NCI-H69 (cell line): ENCODE results near the gene XBP1.
"Not testable (repeated sequence)": the region's sequence is repeated elsewhere in the genome, so short reads cannot be mapped to it uniquely, and the experiment has no call there.

Experiments
- DNase-seq: peaks from one replicate; lab custom pipeline; 2025; lab: John Stamatoyannopoulos, UW

The XBP1 gene

GRCh38 chr22:28817919-28818859 lies 17.8 kb upstream of the XBP1 start:
- DNase-seq: peak; percentile 57

- no peak for DNase-seq
These were observed 16.7 kb upstream of the XBP1 start for GRCh38 chr22:28817064-28817463.

- DNase-seq: no peak
These were observed 15.4 kb upstream of the XBP1 start for GRCh38 chr22:28815729-28816128.

GRCh38 chr22:28815111-28815510 lies 14.7 kb upstream of the XBP1 start:
- DNase-seq: no peak

GRCh38 chr22:28813772-28814518 lies 13.6 kb upstream of the XBP1 start:
- peak; percentile 54 for DNase-seq

- DNase-seq: no peak
These were observed 12.1 kb upstream of the XBP1 start for GRCh38 chr22:28812516-28812915.

- DNase-seq: no peak
These were observed 10.6 kb upstream of the XBP1 start for GRCh38 chr22:28810821-28811491.

GRCh38 chr22:28808716-28809355 lies 8.5 kb upstream of the XBP1 start:
- no peak for DNase-seq

GRCh38 chr22:28805426-28805825 lies 5.1 kb upstream of the XBP1 start:
- not testable (repeated sequence) for DNase-seq

GRCh38 chr22:28802595-28803123 lies 2.3 kb upstream of the XBP1 start:
- peak; percentile 40 for DNase-seq

- peak; percentile 48 for DNase-seq
These were observed 1.7 kb upstream of the XBP1 start for GRCh38 chr22:28801845-28802594.

- peak; percentile 74 for DNase-seq
These were observed 612 bp downstream of the XBP1 start for GRCh38 chr22:28799606-28800307.

- peak; percentile 89 for DNase-seq
These were observed 1.4 kb downstream of the XBP1 start for GRCh38 chr22:28798810-28799605.

- no peak for DNase-seq
These were observed 4.2 kb downstream of the XBP1 start for GRCh38 chr22:28795932-28796856.

- no peak for DNase-seq
These were observed 5.2 kb downstream of the XBP1 start for GRCh38 chr22:28795071-28795693.

- no peak for DNase-seq
These were observed 6.3 kb downstream of the XBP1 start for GRCh38 chr22:28793976-28794584.
